CD4-positive, alpha-beta memory T cell (primary cell): ENCODE data around the gene TANGO6. TPM values are rescaled to one million over a fixed set of nuclear protein-coding genes. Genes with fewer than 3 reads are reported as not detected.
A peak's percentile ranks its signal among the peaks of the same experiment; 100 is the strongest.
"Not testable (repeated sequence)": the region's sequence is repeated elsewhere in the genome, so short reads cannot be mapped to it uniquely, and the experiment has no call there.

ENCODE experiments used
- CTCF ChIA-PET: fragments of 350-600 bp; sonication (Branson Sonifier 250); formaldehyde crosslinking; loops from one replicate; lab custom pipeline; 2021; ENCODE audit warnings: inconsistent platforms; ENCODE audit not compliant: partially characterized antibody; lab: Charles Lee
- POLR2A ChIA-PET: fragments of 350-600 bp; sonication (Branson Sonifier 250); formaldehyde crosslinking; loops from one replicate; lab custom pipeline; 2021; ENCODE audit not compliant: partially characterized antibody; lab: Charles Lee
- DNase-seq, 5 donors: peaks; one replicate each; pipeline versions ENCODE4 v3.0.0 to v3.0.0-alpha.2; 2020 to 2022; ENCODE audit warnings: mixed read lengths in 1 of 5
- H3K27ac ChIP-seq: one replicate; pipeline ENCODE4 v1.7.0; 2013; ENCODE audit warnings: low read depth, low read length
- H3K27me3 ChIP-seq: 2 replicates; pipeline ENCODE4 v1.7.0; 2013; ENCODE audit warnings: mild to moderate bottlenecking, low read length, moderate library complexity; ENCODE audit not compliant: insufficient read depth
- H3K36me3 ChIP-seq: 2 replicates; pipeline ENCODE4 v1.7.0; 2013; ENCODE audit warnings: mild to moderate bottlenecking, low read length, moderate library complexity; ENCODE audit not compliant: insufficient read depth
- H3K4me1 ChIP-seq: 2 replicates; pipeline ENCODE4 v1.7.0; 2013; ENCODE audit warnings: mild to moderate bottlenecking, low read length, moderate library complexity; ENCODE audit not compliant: insufficient read depth
- H3K4me3 ChIP-seq, 2 donors: one replicate each; pipeline ENCODE4 v1.7.0; 2013; ENCODE audit warnings: low read length in 2 of 2, mild to moderate bottlenecking in 1 of 2
- H3K9me3 ChIP-seq, 2 donors: one replicate each; pipeline ENCODE4 v1.7.0; 2013; ENCODE audit warnings: low read length in 2 of 2, control low read depth in 1 of 2; ENCODE audit not compliant: control insufficient read depth in 1 of 2
- H3K27ac Mint-ChIP-seq, 7 donors: one replicate each; pipeline ENCODE4 v1.8.0; 2020 to 2021; ENCODE audit warnings: mixed read lengths in 7 of 7, mild to moderate bottlenecking in 6 of 7, inconsistent platforms in 3 of 7, moderate library complexity in 3 of 7
- H3K27me3 Mint-ChIP-seq, 2 donors: one replicate each; pipeline ENCODE4 v1.8.0; 2020 to 2021; ENCODE audit warnings: mixed read lengths in 2 of 2
- H3K36me3 Mint-ChIP-seq, 2 donors: one replicate each; pipeline ENCODE4 v1.8.0; 2020 to 2021; ENCODE audit warnings: mixed read lengths in 2 of 2, inconsistent platforms in 1 of 2, mild to moderate bottlenecking in 1 of 2
- H3K4me1 Mint-ChIP-seq, 4 donors: one replicate each; pipeline ENCODE4 v1.8.0; 2020 to 2021; ENCODE audit warnings: mixed read lengths in 4 of 4, mild to moderate bottlenecking in 1 of 4
- H3K4me3 Mint-ChIP-seq, 8 donors: one replicate each; pipeline ENCODE4 v1.8.0; 2020 to 2021; ENCODE audit warnings: mixed read lengths in 8 of 8, mild to moderate bottlenecking in 7 of 8, moderate library complexity in 6 of 8, inconsistent platforms in 3 of 8
- H3K9me3 Mint-ChIP-seq, 8 donors: one replicate each; pipeline ENCODE4 v1.8.0; 2020 to 2021; ENCODE audit warnings: mixed read lengths in 8 of 8, mild to moderate bottlenecking in 5 of 8, inconsistent platforms in 3 of 8, moderate library complexity in 1 of 8
- intact Hi-C: fragments of 100-400 bp; cut with micrococcal nuclease; formaldehyde crosslinking; loops from one replicate; pipeline ENCODE4 v1.15.1; 2023
- polyA plus RNA-seq, 2 donors: library from polyadenylated mRNA; unstranded; fragments of 300-500 nt; fragmentation: Illumina TruSeq; gene quantifications; one replicate each; pipeline ENCODE4 v1.2.3, GENCODE V29; 2021
- total RNA-seq, 2 experiments: library from RNA; stranded (reverse); gene quantifications; one replicate each; pipeline ENCODE4 v1.2.3, GENCODE V29; 2021

Gene TANGO6
- total and polyA plus RNA-seq, 4 experiments from 2014 or later, result 12.2 to 38.1 (median 26.0) TPM

DNA sequence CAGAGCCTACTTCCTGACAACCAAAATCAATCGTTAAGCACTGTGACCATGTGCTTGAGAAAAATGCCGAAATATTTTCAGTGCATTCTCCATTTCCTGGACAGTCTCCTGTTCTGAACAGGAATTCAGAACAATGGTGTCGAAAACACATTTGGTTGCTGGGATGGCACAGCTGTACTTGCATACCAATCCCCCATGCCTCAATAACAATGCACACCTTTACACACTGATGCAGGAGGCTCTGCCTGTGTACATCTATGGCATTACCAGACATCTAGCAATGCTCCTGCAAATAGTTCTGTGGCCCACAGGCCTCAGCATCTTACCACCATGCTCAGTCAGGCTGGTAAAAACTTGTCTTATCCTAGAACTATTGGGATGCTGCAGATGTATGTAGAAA lies 282.9 kb downstream of the TANGO6 start:
- Mint-ChIP-seq H3K27ac (peak overlapping the region in 2 of 7 donors; percentile 8 to 46), H3K9me3 (no peaks in the 10 kb centered on the region), H3K4me1 (peaks cover 28 to 49% (median 37%) of the 10 kb centered on the region in 4 donors), H3K27me3 (no peaks in the 10 kb centered on the region), H3K4me3 (no peak overlapping the region), H3K36me3 (peaks cover 10 to 29% of the 10 kb centered on the region in 2 donors)
- no peak overlapping the region for H3K27ac ChIP-seq
- no peak for DNase-seq
- no peaks in the 10 kb centered on the region for H3K36me3 ChIP-seq
- peaks cover 19% of the 10 kb centered on the region for H3K4me1 ChIP-seq
- no peak overlapping the region for H3K4me3 ChIP-seq
- H3K9me3 ChIP-seq, result no peaks in the 10 kb centered on the region
- no peaks in the 10 kb centered on the region for H3K27me3 ChIP-seq
- ChIA-PET CTCF (interaction anchor here (5.9 kb wide), 1 partner anchor 13 kb away, joined by 54 read pairs; no protein-coding TSS in a partner anchor), POLR2A (no interaction called here)
- intact Hi-C loops, result loop anchor here (5.0 kb wide), 1 partner anchor 424 kb away; no protein-coding TSS in a partner anchor

GRCh38 chr16:69126801-69127200 lies 283.5 kb downstream of the TANGO6 start:
- Mint-ChIP-seq H3K36me3 (peaks cover 7 to 30% of the 10 kb centered on the region in 2 donors), H3K27ac (peak overlapping the region in 2 of 7 donors; percentile 36 to 46), H3K4me1 (peaks cover 31 to 55% (median 41%) of the 10 kb centered on the region in 4 donors)
- H3K27me3 ChIP-seq, H3K27me3 Mint-ChIP-seq, H3K9me3 ChIP-seq, CTCF ChIA-PET, H3K9me3 Mint-ChIP-seq, DNase-seq, H3K4me3 Mint-ChIP-seq, H3K27ac ChIP-seq, H3K4me3 ChIP-seq, POLR2A ChIA-PET, H3K36me3 ChIP-seq: not testable (repeated sequence)
- peaks cover 19% of the 10 kb centered on the region for H3K4me1 ChIP-seq
- intact Hi-C loops, result loop anchor here (5.0 kb wide), 1 partner anchor 424 kb away; no protein-coding TSS in a partner anchor

GRCh38 chr16:69127966-69128510 lies 284.7 kb downstream of the TANGO6 start:
- peaks cover 22% of the 10 kb centered on the region for H3K4me1 ChIP-seq
- intact Hi-C loops, result loop anchor here (5.0 kb wide), 1 partner anchor 426 kb away; no protein-coding TSS in a partner anchor
- H3K4me1 Mint-ChIP-seq, result peaks cover 34 to 59% (median 46%) of the 10 kb centered on the region in 4 donors
- H3K4me3 Mint-ChIP-seq, result no peak overlapping the region
- no peaks in the 10 kb centered on the region for H3K27me3 Mint-ChIP-seq
- no peaks in the 10 kb centered on the region for H3K9me3 Mint-ChIP-seq
- peaks cover 7 to 34% of the 10 kb centered on the region in 2 donors for H3K36me3 Mint-ChIP-seq
- no peaks in the 10 kb centered on the region for H3K27me3 ChIP-seq
- H3K4me3 ChIP-seq, result no peak overlapping the region
- POLR2A ChIA-PET, result no interaction called here
- peak overlapping the region in 4 of 7 donors; percentile 7 to 31 (median 24) for H3K27ac Mint-ChIP-seq
- CTCF ChIA-PET, result interaction anchor here (1.3 kb wide), 1 partner anchor 599 kb away, joined by 3 read pairs; no protein-coding TSS in a partner anchor
- H3K27ac ChIP-seq, result no peak overlapping the region
- no peaks in the 10 kb centered on the region for H3K9me3 ChIP-seq
- DNase-seq, result no peak
- H3K36me3 ChIP-seq, result no peaks in the 10 kb centered on the region

GRCh38 chr16:69130461-69130860 lies 287.1 kb downstream of the TANGO6 start:
- H3K27ac Mint-ChIP-seq, result peak overlapping the region; percentile 79 to 98 (median 96)
- H3K36me3 ChIP-seq, result no peaks in the 10 kb centered on the region
- no peaks in the 10 kb centered on the region for H3K9me3 ChIP-seq
- H3K27ac ChIP-seq, result peak overlapping the region; percentile 90
- CTCF ChIA-PET, result interaction anchor here (1.1 to 1.2 kb wide), 2 partner anchors 20 to 22 kb away, joined by 3 to 5 read pairs; no protein-coding TSS in a partner anchor
- DNase-seq, result no peak
- H3K36me3 Mint-ChIP-seq, result peaks cover 7 to 45% of the 10 kb centered on the region in 2 donors
- peaks cover 35% of the 10 kb centered on the region for H3K4me1 ChIP-seq
- intact Hi-C loops, result no loop called here
- H3K9me3 Mint-ChIP-seq, result no peaks in the 10 kb centered on the region
- H3K27me3 Mint-ChIP-seq, result no peaks in the 10 kb centered on the region
- H3K4me3 ChIP-seq, result no peak overlapping the region
- H3K4me3 Mint-ChIP-seq, result peak overlapping the region in 7 of 8 donors; percentile 91 to 96 (median 93)
- H3K4me1 Mint-ChIP-seq, result peaks cover 43 to 71% (median 58%) of the 10 kb centered on the region in 4 donors
- no peaks in the 10 kb centered on the region for H3K27me3 ChIP-seq
- POLR2A ChIA-PET, result interaction anchor here (1.0 kb wide), 1 partner anchor 24 kb away, joined by 3 read pairs; no protein-coding TSS in a partner anchor

- H3K4me3 ChIP-seq, result peak overlapping the region; percentile 71 to 84
- H3K36me3 ChIP-seq, result no peaks in the 10 kb centered on the region
These were observed 288.0 kb downstream of the TANGO6 start for GRCh38 chr16:69131167-69131838.

GRCh38 chr16:69131839-69132423 lies 288.6 kb downstream of the TANGO6 start:
- H3K4me3 Mint-ChIP-seq, result peak overlapping the region; percentile 91 to 96 (median 94)
- CTCF ChIA-PET, result interaction anchor here (2.7 kb wide), 1 partner anchor 8 kb away, joined by 20 read pairs; no protein-coding TSS in a partner anchor

More at GRCh38 chr16:69131167-69131838, 288.0 kb downstream of the TANGO6 start:
- H3K9me3 Mint-ChIP-seq, result no peaks in the 10 kb centered on the region
- Histone ChIP-seq H3K27me3 (no peaks in the 10 kb centered on the region), H3K27ac (peak overlapping the region; percentile 90), H3K9me3 (no peaks in the 10 kb centered on the region), H3K4me1 (peaks cover 35% of the 10 kb centered on the region)
- H3K4me3 Mint-ChIP-seq, result peak overlapping the region; percentile 91 to 96 (median 92)
- no peaks in the 10 kb centered on the region for H3K27me3 Mint-ChIP-seq
- intact Hi-C loops, result no loop called here
- H3K27ac Mint-ChIP-seq, result peak overlapping the region; percentile 92 to 98 (median 96)
- ChIA-PET CTCF (no interaction called here), POLR2A (interaction anchor here (1.4 to 2.1 kb wide), 2 partner anchors 209 to 255 kb away, joined by 3 to 7 read pairs; partner anchors contain the start of gene TERF2)
- H3K4me1 Mint-ChIP-seq, result peaks cover 40 to 64% (median 53%) of the 10 kb centered on the region in 4 donors
- peak in 1 of 5 donors; percentile 50 for DNase-seq
- H3K36me3 Mint-ChIP-seq, result peaks cover 7 to 41% of the 10 kb centered on the region in 2 donors

More at GRCh38 chr16:69131839-69132423, 288.6 kb downstream of the TANGO6 start:
- peaks cover 7 to 41% of the 10 kb centered on the region in 2 donors for H3K36me3 Mint-ChIP-seq
- no peaks in the 10 kb centered on the region for H3K9me3 Mint-ChIP-seq
- H3K4me1 Mint-ChIP-seq, result peaks cover 37 to 63% (median 51%) of the 10 kb centered on the region in 4 donors
- peaks cover 6% of the 10 kb centered on the region for H3K36me3 ChIP-seq
- H3K4me1 ChIP-seq, result peaks cover 35% of the 10 kb centered on the region
- peak in 1 of 5 donors; percentile 79 for DNase-seq
- no peaks in the 10 kb centered on the region for H3K27me3 ChIP-seq
- peak overlapping the region; percentile 71 to 84 for H3K4me3 ChIP-seq
- POLR2A ChIA-PET, result interaction anchor here (0.9 to 2.1 kb wide), 8 partner anchors 9 to 434 kb away, joined by 3 to 17 read pairs (median 7); partner anchors contain the start of genes NFAT5, PDF, SNTB2 and TERF2
- no peaks in the 10 kb centered on the region for H3K27me3 Mint-ChIP-seq
- intact Hi-C loops, result loop anchor here (2.0 kb wide), 1 partner anchor 55 kb away; the partner anchor contains the start of gene SNTB2
- no peaks in the 10 kb centered on the region for H3K9me3 ChIP-seq
- H3K27ac ChIP-seq, result peak overlapping the region; percentile 90
- peak overlapping the region; percentile 92 to 98 (median 96) for H3K27ac Mint-ChIP-seq
